CD14-positive monocyte (primary cell): Measurements from ENCODE around the gene NEK7. TPM values are rescaled to one million over a fixed set of nuclear protein-coding genes. Genes with fewer than 3 reads are reported as not detected.

Experiments
- DNase-seq, 3 donors: peaks; one replicate each; pipeline ENCODE4 v3.0.0-alpha.2; 2011 to 2022
- H2AFZ ChIP-seq: 2 replicates; pipeline ENCODE4 v1.6.0; 2012; ENCODE audit warnings: mild to moderate bottlenecking, low read depth, low read length, inconsistent platforms; ENCODE audit not compliant: insufficient read depth, poor library complexity, severe bottlenecking
- H3K27ac ChIP-seq, 2 donors: 1 replicate in 1 of 2; 2 replicates in 1 of 2; pipeline ENCODE4 v1.5.1; 2012 to 2013; ENCODE audit warnings: low read length in 2 of 2, control low read depth in 1 of 2, inconsistent platforms in 1 of 2, low read depth in 1 of 2, mild to moderate bottlenecking in 1 of 2
- H3K27me3 ChIP-seq, 2 donors: one replicate each; pipeline versions ENCODE4 v1.6.0 to v1.6.1; 2011 to 2013; ENCODE audit warnings: low read length in 2 of 2; ENCODE audit not compliant: control insufficient read depth in 2 of 2, insufficient read depth in 2 of 2
- H3K36me3 ChIP-seq, 2 donors: replicated peaks in 1 of 2; 1 replicate in 1 of 2; 2 replicates in 1 of 2; pipeline versions ENCODE4 v1.5.1 to v1.6.1; 2012 to 2013; ENCODE audit warnings: low read length in 2 of 2, control low read depth in 1 of 2, inconsistent platforms in 1 of 2, mild to moderate bottlenecking in 1 of 2; ENCODE audit not compliant: insufficient read depth in 2 of 2, control insufficient read depth in 1 of 2
- H3K4me1 ChIP-seq, 2 donors: 1 replicate in 1 of 2; 2 replicates in 1 of 2; pipeline versions ENCODE4 v1.5.1 to v1.6.1; 2012 to 2013; ENCODE audit warnings: low read length in 2 of 2, control low read depth in 1 of 2, inconsistent platforms in 1 of 2, mild to moderate bottlenecking in 1 of 2, moderate library complexity in 1 of 2; ENCODE audit not compliant: insufficient read depth in 2 of 2, control insufficient read depth in 1 of 2
- H3K4me2 ChIP-seq: replicated peaks from 2 replicates; pipeline ENCODE3; 2012; ENCODE audit warnings: low read length, moderate library complexity, mild to moderate bottlenecking; ENCODE audit not compliant: poor library complexity, severe bottlenecking; ENCODE audit errors: extremely low read depth
- H3K4me3 ChIP-seq, 3 experiments: fragments of 200-600 bp in 1 of 3; sonication (generic) in 1 of 3; replicated peaks in 1 of 3; 1 replicate in 2 of 3; 2 replicates in 1 of 3; pipeline ENCODE4 v1.5.1; 2011 to 2013; ENCODE audit warnings: low read length in 3 of 3, mild to moderate bottlenecking in 3 of 3, control low read depth in 2 of 3, low read depth in 2 of 3, inconsistent platforms in 1 of 3, moderate library complexity in 1 of 3
- H3K79me2 ChIP-seq: 2 replicates; pipeline ENCODE4 v1.6.0; 2012; ENCODE audit warnings: mild to moderate bottlenecking, control low read depth, inconsistent platforms, low read length, moderate library complexity; ENCODE audit not compliant: insufficient read depth
- H3K9ac ChIP-seq: 2 replicates; pipeline ENCODE4 v1.6.0; 2017; ENCODE audit warnings: low read length, mild to moderate bottlenecking; ENCODE audit not compliant: insufficient read depth, poor library complexity, severe bottlenecking
- H3K9me3 ChIP-seq, 2 donors: replicated peaks in 1 of 2; 1 replicate in 1 of 2; 2 replicates in 1 of 2; pipeline versions ENCODE4 v1.5.1 to v1.6.1; 2012 to 2013; ENCODE audit warnings: low read length in 2 of 2, control low read depth in 1 of 2; ENCODE audit not compliant: control insufficient read depth in 1 of 2, insufficient read depth in 1 of 2
- H4K20me1 ChIP-seq: 2 replicates; pipeline ENCODE4 v1.6.0; 2012; ENCODE audit warnings: mild to moderate bottlenecking, low read length, control low read depth, moderate library complexity; ENCODE audit not compliant: insufficient read depth
- H3K27ac Mint-ChIP-seq, 7 donors: one replicate each; pipeline ENCODE4 v1.8.0; 2020; ENCODE audit warnings: mild to moderate bottlenecking in 7 of 7, mixed read lengths in 7 of 7, moderate library complexity in 6 of 7, inconsistent platforms in 2 of 7
- H3K27me3 Mint-ChIP-seq, 3 donors: one replicate each; pipeline ENCODE4 v1.8.0; 2021 to 2022; ENCODE audit warnings: low read depth in 3 of 3, mild to moderate bottlenecking in 3 of 3, mixed read lengths in 3 of 3, moderate library complexity in 3 of 3, inconsistent platforms in 1 of 3
- H3K36me3 Mint-ChIP-seq, 2 donors: one replicate each; pipeline ENCODE4 v1.8.0; 2020; ENCODE audit warnings: mixed read lengths in 2 of 2, inconsistent platforms in 1 of 2, mild to moderate bottlenecking in 1 of 2
- H3K4me1 Mint-ChIP-seq: one replicate; pipeline ENCODE4 v1.8.0; 2020; ENCODE audit warnings: mild to moderate bottlenecking, mixed read lengths
- H3K4me3 Mint-ChIP-seq, 2 donors: one replicate each; pipeline ENCODE4 v1.8.0; 2020; ENCODE audit warnings: mild to moderate bottlenecking in 2 of 2, mixed read lengths in 2 of 2, moderate library complexity in 1 of 2
- H3K9me3 Mint-ChIP-seq, 7 donors: one replicate each; pipeline ENCODE4 v1.8.0; 2020 to 2022; ENCODE audit warnings: mixed read lengths in 7 of 7, mild to moderate bottlenecking in 6 of 7, moderate library complexity in 6 of 7, inconsistent platforms in 2 of 7
- CTCF ChIP-seq: fragments of 200-600 bp; IDR thresholded peaks from one replicate; pipeline ENCODE4 v1.8.0; 2022; ENCODE audit warnings: antibody characterized with exemption, mild to moderate bottlenecking
- WGBS: methylation state at CpG from one replicate; pipeline ENCODE4 v1.1.5; 2013; ENCODE audit warnings: missing lambda C conversion rate; ENCODE audit not compliant: insufficient coverage; 5-methylcytosine and 5-hydroxymethylcytosine counted together
- intact Hi-C, 2 donors: fragments of 100-400 bp; cut with micrococcal nuclease; formaldehyde crosslinking; loops; one replicate each; pipeline versions ENCODE4 v1.15.0 to v1.15.1; 2023
- polyA plus RNA-seq, 3 donors: library from polyadenylated mRNA; depleted of rRNA in 1 of 3; unstranded in 2 of 3; stranded (reverse) in 1 of 3; fragments of 300-500 nt in 2 of 3; fragments of >200 nt in 1 of 3; fragmentation: Illumina TruSeq in 2 of 3; gene quantifications; 1 replicate in 2 of 3; 2 replicates in 1 of 3; pipeline ENCODE4 v1.2.3, GENCODE V29; 2012 to 2021

NEK7 gene
- polyA plus RNA-seq, 3 donors, result 16.0 to 50.1 (median 46.5) TPM

- H3K27ac ChIP-seq, result no peak overlapping the region
- H3K79me2 ChIP-seq, result no peaks in the 10 kb centered on the region
- H3K9ac ChIP-seq, result no peak overlapping the region
- no peak overlapping the region for H3K4me3 Mint-ChIP-seq
- peaks cover 6 to 26% of the 10 kb centered on the region in 2 donors for H3K36me3 ChIP-seq
- peaks cover 21 to 22% of the 10 kb centered on the region in 2 donors for H3K36me3 Mint-ChIP-seq
- intact Hi-C loops, result no loop called here
- H3K27me3 Mint-ChIP-seq, result no peaks in the 10 kb centered on the region
- no peaks in the 10 kb centered on the region for H3K27me3 ChIP-seq
- no peak for TF ChIP-seq CTCF
- H3K27ac Mint-ChIP-seq, result no peak overlapping the region
- WGBS, result no CpG with 5 or more reads among the region's 1 CpG
- H3K4me1 ChIP-seq, result no peaks in the 10 kb centered on the region
- H3K9me3 Mint-ChIP-seq, result peaks cover 0 to 2% (median 0%) of the 10 kb centered on the region in 7 donors
- no peaks in the 10 kb centered on the region for H3K9me3 ChIP-seq
- H4K20me1 ChIP-seq, result peaks cover 21% of the 10 kb centered on the region
- H2AFZ ChIP-seq, result no peak overlapping the region
- no peak overlapping the region for H3K4me2 ChIP-seq
- no peak overlapping the region for H3K4me3 ChIP-seq
- no peak for DNase-seq
- no peaks in the 10 kb centered on the region for H3K4me1 Mint-ChIP-seq
Observed at GRCh38 chr1:198278943-198279342, 122.1 kb downstream of the NEK7 start.

- TF ChIP-seq CTCF, result no peak
- Histone ChIP-seq H3K9me3 (no peaks in the 10 kb centered on the region), H3K4me2 (no peak overlapping the region), H3K79me2 (no peaks in the 10 kb centered on the region), H3K4me3 (no peak overlapping the region), H3K27me3 (no peaks in the 10 kb centered on the region), H3K4me1 (no peaks in the 10 kb centered on the region), H3K9ac (no peak overlapping the region), H2AFZ (no peak overlapping the region), H3K27ac (no peak overlapping the region), H4K20me1 (peaks cover 13% of the 10 kb centered on the region), H3K36me3 (peaks cover 9 to 34% of the 10 kb centered on the region in 2 donors)
- intact Hi-C loops, result no loop called here
- Mint-ChIP-seq H3K27me3 (no peaks in the 10 kb centered on the region), H3K27ac (no peak overlapping the region), H3K4me1 (no peaks in the 10 kb centered on the region), H3K36me3 (peaks cover 26 to 27% of the 10 kb centered on the region in 2 donors), H3K4me3 (no peak overlapping the region), H3K9me3 (peaks cover 0 to 2% (median 0%) of the 10 kb centered on the region in 7 donors)
- WGBS, result no CpG with 5 or more reads among the region's 2 CpGs
- DNase-seq, result no peak
Observed at GRCh38 chr1:198280080-198280479, 123.3 kb downstream of the NEK7 start.
